GM19193 (cell line): ENCODE results near the gene TDRD6.

Experiments used
- POLR2A ChIP-seq: IDR thresholded peaks from 4 replicates; pipeline ENCODE4 v1.6.1; 2011; ENCODE audit not compliant: insufficient read depth, insufficient read length; ENCODE audit errors: extremely low read depth

The TDRD6 gene

GRCh38 chr6:46661483-46661882 is 26.2 kb upstream of the TDRD6 start:
- TF ChIP-seq POLR2A, result no peak

GRCh38 chr6:46667377-46667776 is 20.3 kb upstream of the TDRD6 start:
- TF ChIP-seq POLR2A, result no peak

- no peak for TF ChIP-seq POLR2A
Observed at GRCh38 chr6:46674410-46674809, 13.3 kb upstream of the TDRD6 start.

GRCh38 chr6:46676604-46677313 is 10.9 kb upstream of the TDRD6 start:
- no peak for TF ChIP-seq POLR2A

GRCh38 chr6:46677314-46677654 is 10.4 kb upstream of the TDRD6 start:
- no peak for TF ChIP-seq POLR2A

GRCh38 chr6:46684771-46685170 is 2.9 kb upstream of the TDRD6 start:
- TF ChIP-seq POLR2A, result no peak

GRCh38 chr6:46688117-46688965 is 656 bp downstream of the TDRD6 start:
- TF ChIP-seq POLR2A, result no peak

- TF ChIP-seq POLR2A, result no peak
Observed at GRCh38 chr6:46688966-46689335, 1.3 kb downstream of the TDRD6 start.

- TF ChIP-seq POLR2A, result no peak
Observed at GRCh38 chr6:46689657-46690056, 2.0 kb downstream of the TDRD6 start.

GRCh38 chr6:46690141-46690755 is 2.6 kb downstream of the TDRD6 start:
- TF ChIP-seq POLR2A, result no peak

GRCh38 chr6:46690911-46691451 is 3.3 kb downstream of the TDRD6 start:
- no peak for TF ChIP-seq POLR2A

- no peak for TF ChIP-seq POLR2A
Observed at GRCh38 chr6:46699970-46700369, 12.3 kb downstream of the TDRD6 start.

- TF ChIP-seq POLR2A, result no peak
Observed at GRCh38 chr6:46704562-46704961, 16.9 kb downstream of the TDRD6 start.

- no peak for TF ChIP-seq POLR2A
Observed at GRCh38 chr6:46706464-46706863, 18.8 kb downstream of the TDRD6 start.

- TF ChIP-seq POLR2A, result no peak
Observed at GRCh38 chr6:46711491-46711890, 23.8 kb downstream of the TDRD6 start.
